HG03469 (cell line): ENCODE results near the gene SMAD7.

Experiments
- ATAC-seq: cut with Tn5 transposase; IDR thresholded peaks from one replicate; pipeline ENCODE4 v1.9.1; 2021; ENCODE audit warnings: mild to moderate bottlenecking, moderate library complexity, moderate number of reproducible peaks; ENCODE audit not compliant: unreplicated experiment

The SMAD7 gene

GRCh38 chr18:48947560-48947959 lies 3.2 kb downstream of the SMAD7 start:
- ATAC-seq = no peak

DNA sequence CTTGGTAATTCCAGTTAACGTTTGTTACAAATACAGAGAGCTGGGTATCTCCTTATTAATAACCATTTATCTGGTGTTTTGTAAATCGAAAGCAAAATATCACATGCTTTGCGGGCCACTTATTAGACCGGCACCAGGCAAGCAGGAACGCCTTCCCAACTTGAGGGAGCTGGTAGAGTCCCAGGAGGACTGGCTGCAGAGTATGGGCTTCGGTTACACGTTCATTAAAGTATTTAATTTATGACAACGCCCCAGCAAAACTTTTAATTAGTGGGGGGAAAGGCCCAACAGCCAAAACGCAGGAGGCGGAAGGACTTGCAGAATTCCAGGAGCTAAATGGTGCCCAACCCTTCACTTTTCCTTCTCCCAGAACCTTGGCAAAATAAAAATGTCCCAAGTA lies 3.7 kb downstream of the SMAD7 start:
- no peak for ATAC-seq

DNA sequence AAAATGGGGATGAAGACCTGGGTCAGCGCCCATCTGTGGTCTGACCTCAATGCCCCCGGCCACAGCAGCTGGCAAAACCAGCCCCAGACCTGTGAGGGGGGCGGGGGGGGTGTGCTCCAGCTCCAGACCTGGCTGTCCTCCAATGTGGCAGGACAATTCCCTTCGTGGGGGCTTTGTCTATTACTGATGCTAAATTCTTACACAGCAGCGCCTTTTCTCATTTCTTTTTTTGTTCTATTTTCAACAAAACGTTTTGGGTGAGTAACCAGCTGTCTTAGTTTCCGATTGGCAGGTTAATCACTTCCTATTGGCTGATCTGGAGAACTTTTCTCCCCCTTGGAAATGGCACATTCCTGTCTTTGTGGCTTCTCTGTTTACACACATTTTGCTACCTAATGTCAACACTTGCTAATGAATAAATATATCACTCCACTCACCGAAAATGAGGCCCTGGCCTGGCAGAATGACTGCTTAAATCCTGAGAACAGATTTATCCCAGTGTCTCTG lies 4.4 kb downstream of the SMAD7 start:
- no peak for ATAC-seq

DNA sequence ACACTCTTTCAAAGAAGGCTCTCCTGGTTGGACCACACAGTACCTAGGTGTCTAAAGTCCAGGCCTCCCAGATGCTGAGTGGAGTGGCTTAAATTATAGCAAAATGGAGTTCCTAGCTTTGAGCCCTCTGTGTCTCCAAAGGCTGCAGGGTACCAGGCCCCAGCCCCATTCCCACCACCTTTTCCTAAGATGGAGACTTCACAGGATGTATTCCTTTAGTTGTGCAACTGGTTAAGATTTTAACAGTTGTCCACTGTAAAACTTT lies 4.9 kb downstream of the SMAD7 start:
- ATAC-seq = no peak

GRCh38 chr18:48944634-48945033 lies 6.1 kb downstream of the SMAD7 start:
- ATAC-seq = no peak

- no peak for ATAC-seq
Measured at GRCh38 chr18:48943736-48944527, 6.8 kb downstream of the SMAD7 start.

DNA sequence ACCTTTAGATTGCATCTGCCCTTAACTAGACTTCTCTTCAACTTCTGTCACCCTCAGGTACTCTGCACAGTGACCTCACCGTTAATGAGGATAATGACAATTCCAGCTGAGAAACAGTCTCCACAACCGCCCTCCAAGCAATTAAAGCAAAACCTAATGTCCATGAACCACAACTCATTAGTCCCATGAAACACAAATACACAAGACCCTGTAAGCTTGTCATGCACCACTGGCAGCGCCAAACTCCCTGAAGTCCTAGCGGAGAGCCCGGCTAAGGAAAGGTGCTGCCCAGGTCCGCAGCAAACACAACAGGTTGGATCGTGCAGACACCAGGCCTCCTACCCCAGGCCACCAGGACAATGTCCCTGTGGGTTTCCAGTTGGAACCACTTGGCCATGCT lies 7.4 kb downstream of the SMAD7 start:
- ATAC-seq = no peak

- ATAC-seq = no peak
Measured at GRCh38 chr18:48942554-48943261, 8.1 kb downstream of the SMAD7 start.

DNA sequence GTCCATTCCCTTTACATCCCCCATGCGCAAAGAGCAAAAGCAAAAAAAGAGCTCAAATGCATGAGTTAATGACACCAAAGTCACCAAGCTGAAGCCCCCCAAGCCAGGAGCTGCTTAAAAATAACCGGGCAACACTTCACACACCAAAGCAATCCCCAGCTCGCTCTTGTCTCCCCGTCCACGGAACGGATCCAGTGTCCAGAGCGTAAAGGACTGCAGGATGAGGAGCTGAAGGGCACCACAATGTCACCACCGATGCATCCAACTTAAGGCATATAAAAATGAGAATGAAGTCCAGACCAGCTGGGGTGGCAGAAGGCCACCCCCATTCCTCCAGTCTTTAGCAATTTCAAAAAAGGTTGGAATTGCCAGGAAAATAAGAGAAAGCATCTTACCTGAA lies 8.7 kb downstream of the SMAD7 start:
- ATAC-seq = no peak

GRCh38 chr18:48941672-48942071 lies 9.1 kb downstream of the SMAD7 start:
- ATAC-seq = no peak

DNA sequence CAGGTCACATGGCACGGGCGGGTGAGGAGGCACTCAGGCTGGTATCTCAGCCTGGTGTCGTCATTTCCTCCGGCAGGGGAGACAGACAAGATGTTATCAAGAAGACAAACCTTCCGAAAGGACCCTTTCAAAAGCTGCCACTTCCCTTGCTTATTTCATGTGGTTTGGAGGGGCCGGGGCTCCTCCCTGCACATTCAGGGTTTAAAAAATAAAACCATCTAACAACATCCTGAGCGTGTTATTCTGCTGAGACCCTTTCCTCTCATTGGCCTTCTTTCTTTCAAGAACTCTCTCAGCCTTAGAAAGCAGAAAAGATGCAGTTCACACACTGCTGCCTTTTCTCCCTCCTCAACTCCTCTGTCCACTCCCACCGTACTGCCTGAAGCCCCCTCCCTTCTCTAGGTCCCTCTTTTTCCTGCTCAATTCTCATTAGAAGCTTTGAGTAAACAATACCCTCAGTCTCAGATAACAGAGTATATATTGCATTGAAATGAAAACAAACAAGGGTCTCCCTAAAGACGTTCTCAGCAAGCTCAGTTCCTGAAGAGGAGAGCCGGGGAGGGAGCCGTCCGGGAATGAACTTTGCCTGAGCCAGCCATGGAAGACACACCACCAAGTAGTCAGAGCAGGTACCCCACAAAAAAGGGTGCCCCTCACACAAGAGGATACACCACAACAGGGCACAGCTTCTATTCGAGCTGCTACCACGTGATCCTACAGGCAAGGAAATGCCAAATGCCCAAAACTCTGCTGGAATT lies 9.7 kb downstream of the SMAD7 start:
- no peak for ATAC-seq

GRCh38 chr18:48939205-48940097 lies 11.3 kb downstream of the SMAD7 start:
- no peak for ATAC-seq

GRCh38 chr18:48938827-48939204 lies 11.9 kb downstream of the SMAD7 start:
- ATAC-seq = no peak

- no peak for ATAC-seq
Measured at GRCh38 chr18:48937869-48938750, 12.7 kb downstream of the SMAD7 start.

DNA sequence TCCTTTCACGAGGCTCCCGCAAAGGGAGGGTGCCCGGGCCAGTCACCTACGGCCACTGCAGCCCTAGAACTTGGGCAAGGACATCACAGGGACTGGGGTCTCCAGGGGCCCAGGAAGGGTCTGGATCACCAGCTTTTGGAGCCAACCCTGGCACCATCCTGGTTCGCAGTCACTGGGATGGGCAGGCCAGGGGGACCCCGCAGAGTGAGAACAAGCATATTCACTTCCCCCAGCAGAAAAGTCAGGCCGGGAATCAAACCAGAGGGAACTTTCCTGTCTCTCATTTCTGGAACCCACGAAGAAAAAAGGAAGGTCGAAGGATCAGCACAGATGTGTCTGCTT lies 15.4 kb downstream of the SMAD7 start:
- ATAC-seq = no peak

DNA sequence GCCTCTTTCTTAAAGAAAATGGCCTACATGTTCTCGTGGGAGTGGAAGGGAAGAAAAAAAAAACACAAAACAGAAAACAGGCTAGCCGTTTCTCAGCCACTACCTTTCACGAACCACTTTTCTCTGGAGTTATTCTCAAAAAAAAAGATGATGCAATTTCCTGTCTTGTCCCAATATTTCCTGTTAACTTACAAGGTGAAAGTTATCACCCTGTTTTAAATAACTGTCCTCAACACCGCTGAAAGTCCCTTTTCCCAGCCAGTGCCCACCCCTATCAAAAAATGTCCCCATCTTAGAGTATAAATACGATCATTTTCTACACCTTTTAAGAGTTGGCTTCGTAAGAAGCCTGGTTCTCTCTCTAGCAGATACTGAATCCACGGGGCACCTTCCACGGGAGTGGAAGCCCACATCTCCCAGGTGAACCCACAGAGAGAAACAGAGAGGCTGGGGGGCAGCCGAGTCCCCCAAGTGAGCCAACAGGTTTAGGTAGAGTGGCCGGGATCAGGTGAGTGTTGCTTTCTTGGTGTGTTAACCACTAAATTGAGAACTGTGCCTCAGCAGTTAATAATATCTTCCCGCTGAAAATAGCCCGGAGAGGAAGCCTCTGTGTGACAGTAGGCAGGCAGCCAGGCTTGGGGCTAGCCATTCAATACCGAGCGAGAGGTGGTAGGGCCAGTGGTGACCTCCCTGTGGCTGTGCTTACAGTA lies 15.9 kb downstream of the SMAD7 start:
- no peak for ATAC-seq

GRCh38 chr18:48934415-48934722 lies 16.4 kb downstream of the SMAD7 start:
- ATAC-seq = no peak

DNA sequence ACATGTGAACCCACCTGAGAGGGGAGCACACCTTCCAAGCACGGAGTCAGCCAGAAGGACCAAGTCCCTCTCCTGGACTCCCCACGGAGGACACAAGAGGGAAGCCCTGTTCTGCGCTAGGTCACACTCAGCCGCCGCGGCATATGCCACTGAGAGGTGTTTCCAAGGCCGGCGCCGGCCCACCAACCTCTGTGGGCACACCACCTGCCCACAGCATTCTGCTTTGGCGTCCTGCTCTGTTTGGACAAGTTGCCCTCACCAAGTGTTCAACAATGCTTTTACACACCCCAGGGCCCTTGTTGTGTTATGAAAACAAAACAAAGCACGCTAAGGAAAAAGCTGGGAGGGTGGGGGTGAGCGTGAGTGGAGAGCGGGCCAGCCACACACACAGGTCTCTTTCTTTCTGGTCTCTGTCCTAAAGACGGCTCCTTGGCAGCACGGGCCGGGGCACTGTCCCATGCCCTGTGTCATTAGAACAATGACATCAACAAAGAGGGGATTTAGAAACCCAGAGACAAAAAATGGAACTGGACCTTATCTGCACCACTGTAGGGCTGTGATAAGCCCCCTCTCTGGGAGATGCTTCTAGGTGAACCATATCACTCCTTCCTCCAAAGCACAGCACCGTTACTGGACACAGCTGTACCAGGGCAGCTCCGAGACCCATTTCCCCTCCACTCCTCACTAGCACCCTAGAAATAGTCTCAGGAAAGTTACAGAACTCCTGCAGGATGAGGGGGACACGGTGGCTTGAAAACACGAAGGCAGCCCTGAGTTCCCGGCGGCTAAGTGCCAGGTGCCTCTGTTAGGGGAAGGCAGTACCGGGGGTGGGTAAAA lies 17.0 kb downstream of the SMAD7 start:
- no peak for ATAC-seq
